GM18505 (cell line): ENCODE results near the gene SHISA5.
"Not testable (repeated sequence)": the region's sequence is repeated elsewhere in the genome, so short reads cannot be mapped to it uniquely, and the experiment has no call there.

Source experiments
- ATAC-seq: cut with Tn5 transposase; IDR thresholded peaks from one replicate; pipeline ENCODE4 v1.9.1; 2021; ENCODE audit not compliant: unreplicated experiment
- POLR2A ChIP-seq: IDR thresholded peaks from 4 replicates; pipeline ENCODE4 v1.6.1; 2011; ENCODE audit warnings: borderline replicate concordance; ENCODE audit not compliant: insufficient read depth, insufficient read length; ENCODE audit errors: extremely low read depth

The SHISA5 gene

GRCh38 chr3:48504051-48504946 is at the start of gene SHISA5:
Gene SHISA5 (minus strand): TSS chr3:48504174. CDS start chr3:48504094, 80 bp downstream.
- no peak for ATAC-seq
- peak; percentile 33 for TF ChIP-seq POLR2A

- no peak for TF ChIP-seq POLR2A
- no peak for ATAC-seq
These were observed 49.4 kb upstream of the SHISA5 start for GRCh38 chr3:48553361-48553760.

GRCh38 chr3:48552111-48552951 is 48.4 kb upstream of the SHISA5 start:
- ATAC-seq: no peak
- TF ChIP-seq POLR2A: no peak

GRCh38 chr3:48551651-48552050 is 47.7 kb upstream of the SHISA5 start:
- not testable (repeated sequence) for ATAC-seq

- peak; percentile 59 for ATAC-seq
- TF ChIP-seq POLR2A: no peak
These were observed 45.0 kb upstream of the SHISA5 start for GRCh38 chr3:48548729-48549705.

GRCh38 chr3:48548126-48548525 is 44.2 kb upstream of the SHISA5 start:
- no peak for ATAC-seq
- TF ChIP-seq POLR2A: no peak

GRCh38 chr3:48546203-48546829 is 42.3 kb upstream of the SHISA5 start:
- no peak for TF ChIP-seq POLR2A
- ATAC-seq: no peak

- TF ChIP-seq POLR2A: no peak
- no peak for ATAC-seq
These were observed 40.2 kb upstream of the SHISA5 start for GRCh38 chr3:48544141-48544540.

GRCh38 chr3:48543271-48543866 is 39.4 kb upstream of the SHISA5 start:
- ATAC-seq: no peak
- no peak for TF ChIP-seq POLR2A

GRCh38 chr3:48538451-48538850 is 34.5 kb upstream of the SHISA5 start:
- no peak for ATAC-seq
- TF ChIP-seq POLR2A: no peak

- TF ChIP-seq POLR2A: no peak
- ATAC-seq: no peak
These were observed 32.8 kb upstream of the SHISA5 start for GRCh38 chr3:48536785-48537184.

GRCh38 chr3:48536116-48536515 is 32.1 kb upstream of the SHISA5 start:
- ATAC-seq: no peak
- TF ChIP-seq POLR2A: no peak
